ENCODE results near the gene ZNF227. TPM values are rescaled to one million over a fixed set of nuclear protein-coding genes. Genes with fewer than 3 reads are reported as not detected.

ZNF227 gene
- total RNA-seq, 1 donor from 2014 or later = 18.2 TPM

- DNase-seq (ENCODE audit: low read depth) = no peak
- no peak overlapping the region for H3K4me3 Mint-ChIP-seq (ENCODE audit: unreplicated experiment)
- Histone ChIP-seq H3K4me3 (ENCODE audit: insufficient read depth, low read depth, low read length) (no peak overlapping the region), H3K27me3 (ENCODE audit: insufficient read depth, low read length) (no peaks in the 10 kb centered on the region), H3K27ac (ENCODE audit: low read depth, low read length) (no peak overlapping the region), H3K9me3 (ENCODE audit: insufficient read depth, low read depth, low read length) (peaks cover 17% of the 10 kb centered on the region), H3K4me1 (ENCODE audit: insufficient read depth, low read length) (peaks cover 7% of the 10 kb centered on the region), H3K79me2 (ENCODE audit: insufficient read depth, low read length) (no peaks in the 10 kb centered on the region), H3K4me2 (ENCODE audit: low read length) (no peak overlapping the region), H4K20me1 (ENCODE audit: insufficient read depth, low read length) (no peaks in the 10 kb centered on the region), H2AFZ (ENCODE audit: low read depth, low read length) (no peak overlapping the region), H3K36me3 (ENCODE audit: insufficient read depth, low read length) (no peaks in the 10 kb centered on the region), H3K9ac (ENCODE audit: low read length) (no peak overlapping the region)
- no peak overlapping the region for H3K27ac Mint-ChIP-seq (ENCODE audit: unreplicated experiment)
- no peaks in the 10 kb centered on the region for H3K27me3 Mint-ChIP-seq (ENCODE audit: low read depth, unreplicated experiment)
- TF ChIP-seq EZH2 (IDR thresholded peaks at IDR 0.05; ENCODE audit: insufficient read depth, low read length) = no peak
- TF ChIP-seq CTCF (IDR thresholded peaks at IDR 0.05; ENCODE audit: insufficient read depth, low read depth, low read length) = no peak
- peaks cover 28% of the 10 kb centered on the region for H3K9me3 Mint-ChIP-seq (ENCODE audit: unreplicated experiment)
- FAIRE-seq = no peak
- H3K36me3 Mint-ChIP-seq (ENCODE audit: low read depth, unreplicated experiment) = peaks cover 13% of the 10 kb centered on the region
- H3K4me1 Mint-ChIP-seq (ENCODE audit: low read depth, unreplicated experiment) = no peaks in the 10 kb centered on the region
These were observed 45.8 kb downstream of the ZNF227 start for GRCh38 chr19:44258136-44258535.

- peak overlapping the region; percentile 87 for H3K4me3 Mint-ChIP-seq (ENCODE audit: unreplicated experiment)
- no peak for TF ChIP-seq CTCF (IDR thresholded peaks at IDR 0.05; ENCODE audit: insufficient read depth, low read depth, low read length)
- TF ChIP-seq EZH2 (IDR thresholded peaks at IDR 0.05; ENCODE audit: insufficient read depth, low read length) = no peak
- no peak for DNase-seq (ENCODE audit: low read depth)
- H3K9me3 Mint-ChIP-seq (ENCODE audit: unreplicated experiment) = peaks cover 23% of the 10 kb centered on the region
- H4K20me1 ChIP-seq (ENCODE audit: insufficient read depth, low read length) = no peaks in the 10 kb centered on the region
- H3K4me3 ChIP-seq (ENCODE audit: insufficient read depth, low read depth, low read length) = no peak overlapping the region
- H3K36me3 ChIP-seq (ENCODE audit: insufficient read depth, low read length) = no peaks in the 10 kb centered on the region
- H3K27ac Mint-ChIP-seq (ENCODE audit: unreplicated experiment) = no peak overlapping the region
- H3K9ac ChIP-seq (ENCODE audit: low read length) = no peak overlapping the region
- no peaks in the 10 kb centered on the region for H3K79me2 ChIP-seq (ENCODE audit: insufficient read depth, low read length)
- H3K4me2 ChIP-seq (ENCODE audit: low read length) = no peak overlapping the region
- H3K36me3 Mint-ChIP-seq (ENCODE audit: low read depth, unreplicated experiment) = peaks cover 10% of the 10 kb centered on the region
- H2AFZ ChIP-seq (ENCODE audit: low read depth, low read length) = no peak overlapping the region
- peaks cover 10% of the 10 kb centered on the region for H3K9me3 ChIP-seq (ENCODE audit: insufficient read depth, low read depth, low read length)
- H3K27me3 Mint-ChIP-seq (ENCODE audit: low read depth, unreplicated experiment) = no peaks in the 10 kb centered on the region
- H3K27me3 ChIP-seq (ENCODE audit: insufficient read depth, low read length) = no peaks in the 10 kb centered on the region
- H3K4me1 Mint-ChIP-seq (ENCODE audit: low read depth, unreplicated experiment) = no peaks in the 10 kb centered on the region
- FAIRE-seq = no peak
- peaks cover 7% of the 10 kb centered on the region for H3K4me1 ChIP-seq (ENCODE audit: insufficient read depth, low read length)
- no peak overlapping the region for H3K27ac ChIP-seq (ENCODE audit: low read depth, low read length)
These were observed 46.6 kb downstream of the ZNF227 start for GRCh38 chr19:44258835-44259413.

GRCh38 chr19:44260343-44260681 is 48.0 kb downstream of the ZNF227 start:
- Histone ChIP-seq H3K9ac (ENCODE audit: low read length) (no peak overlapping the region), H3K36me3 (ENCODE audit: insufficient read depth, low read length) (no peaks in the 10 kb centered on the region), H3K4me1 (ENCODE audit: insufficient read depth, low read length) (peaks cover 7% of the 10 kb centered on the region), H3K4me2 (ENCODE audit: low read length) (peak overlapping the region; percentile 95), H3K9me3 (ENCODE audit: insufficient read depth, low read depth, low read length) (no peaks in the 10 kb centered on the region), H2AFZ (ENCODE audit: low read depth, low read length) (peak overlapping the region; percentile 96), H4K20me1 (ENCODE audit: insufficient read depth, low read length) (no peaks in the 10 kb centered on the region), H3K4me3 (ENCODE audit: insufficient read depth, low read depth, low read length) (peak overlapping the region; percentile 59), H3K27me3 (ENCODE audit: insufficient read depth, low read length) (no peaks in the 10 kb centered on the region), H3K79me2 (ENCODE audit: insufficient read depth, low read length) (no peaks in the 10 kb centered on the region), H3K27ac (ENCODE audit: low read depth, low read length) (no peak overlapping the region)
- Mint-ChIP-seq H3K4me3 (ENCODE audit: unreplicated experiment) (peak overlapping the region; percentile 87), H3K36me3 (ENCODE audit: low read depth, unreplicated experiment) (peaks cover 3% of the 10 kb centered on the region), H3K27ac (ENCODE audit: unreplicated experiment) (no peak overlapping the region), H3K9me3 (ENCODE audit: unreplicated experiment) (peaks cover 11% of the 10 kb centered on the region), H3K4me1 (ENCODE audit: low read depth, unreplicated experiment) (no peaks in the 10 kb centered on the region), H3K27me3 (ENCODE audit: low read depth, unreplicated experiment) (no peaks in the 10 kb centered on the region)
- DNase-seq (ENCODE audit: low read depth) (no peak), FAIRE-seq (no peak)
- TF ChIP-seq EZH2 (IDR thresholded peaks at IDR 0.05; ENCODE audit: insufficient read depth, low read length) = no peak
- no peak for TF ChIP-seq CTCF (IDR thresholded peaks at IDR 0.05; ENCODE audit: insufficient read depth, low read depth, low read length)
